HG03432 (cell line): ENCODE data around the gene CDH4.
"Not testable (repeated sequence)": the region's sequence is repeated elsewhere in the genome, so short reads cannot be mapped to it uniquely, and the experiment has no call there.

Experiments
- ATAC-seq: cut with Tn5 transposase; IDR thresholded peaks from one replicate; pipeline ENCODE4 v1.9.1; 2021; ENCODE audit warnings: mild to moderate bottlenecking, moderate library complexity; ENCODE audit not compliant: unreplicated experiment

The CDH4 gene

DNA sequence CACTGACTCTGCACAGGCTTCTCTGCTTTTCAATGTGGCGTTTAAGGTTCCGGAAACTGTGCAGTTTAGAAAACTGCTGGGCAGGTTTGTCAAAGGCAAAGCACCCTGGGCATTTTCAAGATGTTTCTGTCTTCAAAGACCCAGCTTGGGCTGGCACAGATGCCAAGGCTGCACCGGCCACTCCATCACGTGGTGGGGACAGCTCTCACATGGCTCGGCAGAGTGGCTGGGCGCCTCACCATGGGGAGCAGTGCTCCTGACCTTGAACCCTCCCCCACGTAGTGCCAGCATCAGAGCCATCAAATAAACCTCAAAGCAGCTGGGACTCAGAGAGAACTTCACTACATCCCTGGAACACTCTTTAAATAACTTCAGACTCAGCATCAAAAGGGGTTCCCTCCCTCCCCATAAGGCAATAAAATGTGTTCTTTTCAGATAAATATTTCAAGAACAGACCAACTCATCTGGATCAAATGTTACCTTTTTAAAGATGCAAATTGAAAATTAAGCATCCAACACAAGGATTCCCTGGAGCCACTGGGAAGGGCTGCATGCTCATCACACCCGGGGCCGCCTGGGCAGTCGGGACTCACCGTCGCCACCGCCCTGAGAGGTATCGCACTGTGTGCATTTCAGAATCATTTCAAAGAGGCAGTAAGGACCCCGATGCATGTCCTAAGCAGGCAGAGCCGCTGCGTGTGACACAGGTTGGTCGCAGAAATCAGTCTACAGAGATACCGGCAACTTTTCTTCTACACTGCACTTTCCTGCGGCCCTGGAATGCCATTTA is 157.1 kb downstream of the CDH4 start:
- no peak for ATAC-seq

GRCh38 chr20:61411743-61412142 is 159.7 kb downstream of the CDH4 start:
- ATAC-seq, result no peak

DNA sequence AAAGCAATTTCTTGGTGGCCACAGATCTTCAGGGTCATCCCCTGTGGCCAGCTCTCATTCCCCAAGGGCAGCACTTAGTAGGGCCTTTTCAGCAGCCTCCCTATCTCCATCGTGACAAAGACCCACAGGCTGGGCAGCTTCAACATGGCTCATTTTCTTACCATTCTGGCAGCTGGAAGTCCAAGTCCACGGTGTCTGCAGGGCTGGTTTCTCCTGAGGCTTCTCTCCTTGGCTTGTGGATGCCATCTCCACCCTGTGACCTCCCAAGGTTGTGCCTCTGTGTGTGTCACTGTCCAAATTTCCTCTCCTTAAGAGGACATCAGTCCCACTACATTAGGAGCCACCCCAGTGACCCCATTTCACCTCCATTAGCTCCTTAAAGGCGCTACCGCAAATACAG is 161.7 kb downstream of the CDH4 start:
- no peak for ATAC-seq

GRCh38 chr20:61414455-61414991 is 162.5 kb downstream of the CDH4 start:
- no peak for ATAC-seq

DNA sequence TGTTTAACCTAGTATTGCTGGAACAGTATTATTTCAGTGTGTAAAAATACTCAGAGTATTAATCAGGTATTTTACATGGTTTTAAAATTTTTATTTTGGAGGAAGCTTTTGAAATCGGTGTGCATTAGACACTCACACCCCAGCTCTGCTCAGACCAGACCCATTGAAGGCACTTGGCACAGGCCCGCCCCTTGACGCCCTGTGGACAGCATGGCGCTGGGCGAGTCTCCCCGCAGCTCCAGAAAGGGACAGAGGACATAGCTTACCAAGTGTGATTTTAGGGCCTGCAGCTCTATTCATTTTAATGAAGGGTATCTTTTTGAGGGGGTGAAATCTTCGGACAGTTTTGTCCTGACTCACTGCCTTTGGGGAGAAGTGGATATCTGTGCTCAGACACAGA is 164.5 kb downstream of the CDH4 start:
- ATAC-seq, result no peak

- no peak for ATAC-seq
Measured at GRCh38 chr20:61417221-61417941, 165.3 kb downstream of the CDH4 start.

DNA sequence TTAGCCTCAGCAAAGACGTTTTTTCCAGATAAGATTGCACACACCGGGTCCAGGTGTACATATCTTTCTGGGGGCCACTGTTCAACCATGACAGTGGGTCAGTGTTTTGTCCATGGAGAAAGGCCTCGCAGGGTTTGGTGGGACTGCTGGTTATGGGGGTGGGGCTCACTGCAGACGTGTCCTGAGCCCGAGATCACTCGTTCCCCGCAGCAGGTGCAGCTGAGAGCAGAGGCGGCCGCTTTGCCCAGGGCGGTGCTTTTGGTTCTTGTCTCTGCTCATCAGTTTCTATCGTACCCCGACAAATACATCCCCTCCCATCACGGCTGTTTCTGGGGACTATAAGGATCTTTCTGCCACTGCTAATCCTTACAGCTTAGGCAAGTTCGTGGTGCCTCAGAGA is 166.9 kb downstream of the CDH4 start:
- no peak for ATAC-seq

GRCh38 chr20:61419501-61419900 is 167.4 kb downstream of the CDH4 start:
- no peak for ATAC-seq

GRCh38 chr20:61420056-61420455 is 168.0 kb downstream of the CDH4 start:
- no peak for ATAC-seq

DNA sequence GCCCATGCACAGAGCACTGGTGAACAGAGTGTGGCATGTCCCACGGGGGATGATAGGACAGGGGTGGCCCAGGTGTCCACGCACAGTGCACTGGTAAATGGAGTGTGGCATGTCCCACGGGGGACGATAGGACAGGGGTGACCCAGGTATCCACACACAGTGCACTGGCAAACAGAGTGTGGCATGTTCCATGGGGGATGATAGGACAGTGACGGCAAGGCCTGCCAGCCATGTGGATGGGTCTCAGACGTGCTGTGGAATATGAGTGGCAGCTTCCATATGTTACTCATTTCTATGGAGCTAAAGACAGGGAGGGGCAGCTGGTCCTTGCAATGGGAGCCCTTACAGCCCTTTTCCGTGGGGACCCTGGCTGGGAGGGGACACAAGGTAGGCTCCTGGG is 168.7 kb downstream of the CDH4 start:
- ATAC-seq, result no peak

- no peak for ATAC-seq
Measured at GRCh38 chr20:61422636-61423425, 170.8 kb downstream of the CDH4 start.

GRCh38 chr20:61424011-61424627 is 172.1 kb downstream of the CDH4 start:
- ATAC-seq, result no peak

DNA sequence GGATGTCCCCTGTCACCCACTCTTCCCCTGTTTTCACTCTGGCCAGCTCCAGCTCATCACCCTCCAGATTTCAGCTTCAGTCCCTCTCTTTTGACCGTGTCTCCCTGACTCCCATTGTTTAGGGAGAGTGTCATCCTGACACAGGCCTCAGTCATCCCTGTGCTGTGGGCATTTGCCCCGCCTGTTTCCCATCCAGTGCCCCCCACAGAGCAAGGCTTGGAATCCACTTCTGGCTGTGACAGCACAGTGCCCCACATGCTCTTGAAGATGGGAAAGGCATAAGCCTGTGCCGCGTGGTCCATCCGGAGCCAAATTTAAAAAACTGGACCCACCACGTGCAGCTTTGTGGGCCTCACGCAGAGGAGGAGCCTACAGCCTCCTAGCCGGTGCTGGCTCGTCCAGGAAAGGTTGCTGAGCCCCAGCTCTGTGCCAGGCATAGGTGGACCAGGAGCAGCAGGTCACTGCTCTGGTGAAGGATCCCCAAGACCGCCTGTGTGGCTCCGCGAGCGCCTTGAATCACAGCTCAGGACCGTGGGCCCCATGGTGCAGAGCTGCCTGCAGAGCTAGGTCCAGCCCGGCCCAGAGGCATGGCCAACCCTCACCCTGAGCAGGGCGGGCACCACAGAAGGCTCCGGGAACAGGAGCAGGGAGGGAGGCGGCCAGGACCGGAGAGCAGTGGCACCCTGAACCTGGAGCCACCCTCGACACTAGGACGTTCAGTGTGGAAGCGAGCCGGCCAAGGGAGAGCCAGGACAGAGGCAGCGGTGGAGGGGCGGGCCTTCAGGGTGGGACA is 172.8 kb downstream of the CDH4 start:
- ATAC-seq, result no peak

DNA sequence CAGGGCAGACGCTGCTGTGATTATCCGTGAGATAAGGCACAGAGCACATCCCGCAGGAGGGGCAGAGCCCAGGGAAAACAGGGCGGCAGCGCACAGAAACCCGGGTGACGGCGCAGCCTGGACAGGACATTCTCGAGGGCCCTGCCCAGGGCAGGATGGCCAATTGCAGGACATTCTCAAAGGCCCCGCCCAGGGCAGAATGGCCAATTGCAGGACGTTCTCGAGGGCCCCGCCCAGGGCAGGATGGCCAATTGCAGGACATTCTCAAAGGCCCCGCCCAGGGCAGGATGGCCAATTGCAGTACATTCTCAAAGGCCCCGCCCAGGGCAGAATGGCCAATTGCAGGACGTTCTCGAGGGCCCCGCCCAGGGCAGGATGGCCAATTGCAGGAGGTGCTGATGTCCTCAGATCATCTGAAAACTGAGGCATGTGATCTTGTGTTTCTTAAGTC is 173.5 kb downstream of the CDH4 start:
- ATAC-seq, result not testable (repeated sequence)

DNA sequence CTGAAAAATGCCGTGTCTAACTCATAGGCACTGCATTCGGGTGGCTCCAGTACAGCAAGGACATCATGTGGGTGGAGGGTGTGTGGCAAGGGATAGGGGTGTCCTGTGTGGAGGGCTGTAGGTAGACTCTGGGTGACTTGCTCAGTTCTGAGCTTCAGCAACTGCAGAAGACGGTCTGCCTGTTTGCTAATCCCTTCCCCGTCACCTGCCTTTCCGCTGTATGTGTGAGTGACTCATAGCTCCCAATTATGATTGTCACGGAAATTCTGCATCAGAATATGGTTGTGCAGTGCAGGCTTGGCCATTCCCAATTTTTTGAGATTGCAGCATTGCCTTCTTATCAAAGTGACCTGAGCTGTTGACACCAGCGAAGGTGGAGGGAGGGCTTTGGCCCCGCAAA is 174.3 kb downstream of the CDH4 start:
- no peak for ATAC-seq

- ATAC-seq, result no peak
Measured at GRCh38 chr20:61429458-61430227, 177.6 kb downstream of the CDH4 start.

DNA sequence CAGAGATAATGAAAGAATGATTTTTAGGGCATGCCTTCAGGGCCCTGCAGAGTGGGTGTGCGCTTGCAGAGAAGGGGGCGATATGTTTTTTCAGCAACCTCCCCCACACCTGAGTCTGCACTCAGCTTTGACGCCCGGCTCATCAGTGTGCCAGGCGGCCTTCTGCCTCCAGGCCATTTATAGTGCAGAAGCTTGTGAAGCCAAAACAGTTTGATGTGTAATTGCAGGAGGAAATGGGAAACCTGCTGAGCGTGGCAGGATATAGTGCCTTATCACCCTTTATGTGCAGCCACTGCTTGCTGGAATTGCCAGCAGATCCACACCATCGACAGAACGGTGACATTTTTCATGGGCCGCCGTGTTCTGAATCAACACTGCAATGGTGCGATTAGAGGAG is 178.2 kb downstream of the CDH4 start:
- ATAC-seq, result no peak

DNA sequence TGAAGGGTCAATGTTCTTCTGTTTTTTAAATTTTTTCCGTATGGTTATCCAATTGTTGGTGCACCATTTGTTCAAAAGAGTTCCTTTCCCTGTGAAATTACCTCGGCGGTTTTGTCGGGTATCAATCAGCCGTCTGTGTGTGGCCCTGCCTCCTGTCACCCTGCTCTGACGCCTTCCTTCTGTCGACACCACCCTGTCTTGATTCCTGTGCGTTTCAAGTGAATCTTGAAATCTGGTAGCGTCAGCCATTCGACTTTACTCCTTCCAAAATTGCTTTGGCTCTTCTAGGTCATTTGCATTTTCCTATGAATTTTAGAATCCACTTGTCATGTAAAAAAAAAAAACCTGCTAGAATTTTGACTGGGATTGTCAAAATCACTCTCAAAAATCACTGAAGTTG is 181.1 kb downstream of the CDH4 start:
- ATAC-seq, result no peak

DNA sequence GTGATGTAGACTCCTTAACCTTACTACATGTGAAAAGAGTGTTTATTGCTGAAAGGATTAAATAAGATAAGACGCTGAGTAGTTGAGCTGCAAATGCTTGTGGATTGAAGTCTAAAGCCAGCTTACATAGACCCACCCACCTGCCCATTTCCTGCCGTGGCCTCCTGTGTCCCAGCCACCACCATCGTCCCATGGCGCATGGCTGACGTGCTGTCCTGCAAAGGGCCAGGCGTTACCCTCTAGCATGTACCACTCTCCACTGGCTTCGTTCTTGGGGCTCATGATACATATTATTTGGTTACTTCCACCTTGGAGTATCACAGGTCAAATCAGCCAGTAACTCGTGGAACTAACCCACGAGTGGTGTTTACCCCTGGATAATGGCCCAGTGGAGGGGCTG is 181.8 kb downstream of the CDH4 start:
- ATAC-seq, result no peak
